GM10266 (cell line): ENCODE results near the gene PYY.
"Not testable (repeated sequence)": the region's sequence is repeated elsewhere in the genome, so short reads cannot be mapped to it uniquely, and the experiment has no call there.

Source experiments
- DNase-seq: peaks from one replicate; pipeline ENCODE4 v3.0.0; 2012; ENCODE audit errors: extremely low spot score
- TF ChIP-seq, protein P1 (sequence below): IDR thresholded peaks from 2 replicates; pipeline ENCODE4 v1.5.1; 2012; ENCODE audit warnings: mild to moderate bottlenecking, low read depth; ENCODE audit not compliant: control insufficient read depth, insufficient read depth; ENCODE audit errors: missing control alignments

PYY gene

DNA sequence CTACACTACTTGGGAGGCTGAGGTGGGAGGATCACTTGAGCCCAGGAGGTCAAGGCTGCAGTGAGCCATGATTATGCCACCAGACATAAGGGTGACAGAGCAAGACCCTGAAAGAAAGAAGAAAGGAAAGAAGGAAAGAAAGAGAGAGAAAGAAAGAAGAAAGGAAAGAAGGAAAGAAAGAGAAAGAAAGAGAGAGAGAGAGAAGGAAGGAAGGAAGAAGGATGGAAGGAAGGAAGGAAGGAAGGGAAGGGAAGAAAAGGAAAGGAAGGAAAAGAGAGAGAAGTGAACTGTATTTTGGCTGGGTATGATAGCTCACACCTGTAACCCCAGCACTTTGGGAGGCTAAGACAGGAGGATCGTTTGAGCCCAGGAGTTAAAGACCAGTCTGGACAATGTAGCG, 24.3 kb upstream of the PYY start:
- TF ChIP-seq, protein P1, sequence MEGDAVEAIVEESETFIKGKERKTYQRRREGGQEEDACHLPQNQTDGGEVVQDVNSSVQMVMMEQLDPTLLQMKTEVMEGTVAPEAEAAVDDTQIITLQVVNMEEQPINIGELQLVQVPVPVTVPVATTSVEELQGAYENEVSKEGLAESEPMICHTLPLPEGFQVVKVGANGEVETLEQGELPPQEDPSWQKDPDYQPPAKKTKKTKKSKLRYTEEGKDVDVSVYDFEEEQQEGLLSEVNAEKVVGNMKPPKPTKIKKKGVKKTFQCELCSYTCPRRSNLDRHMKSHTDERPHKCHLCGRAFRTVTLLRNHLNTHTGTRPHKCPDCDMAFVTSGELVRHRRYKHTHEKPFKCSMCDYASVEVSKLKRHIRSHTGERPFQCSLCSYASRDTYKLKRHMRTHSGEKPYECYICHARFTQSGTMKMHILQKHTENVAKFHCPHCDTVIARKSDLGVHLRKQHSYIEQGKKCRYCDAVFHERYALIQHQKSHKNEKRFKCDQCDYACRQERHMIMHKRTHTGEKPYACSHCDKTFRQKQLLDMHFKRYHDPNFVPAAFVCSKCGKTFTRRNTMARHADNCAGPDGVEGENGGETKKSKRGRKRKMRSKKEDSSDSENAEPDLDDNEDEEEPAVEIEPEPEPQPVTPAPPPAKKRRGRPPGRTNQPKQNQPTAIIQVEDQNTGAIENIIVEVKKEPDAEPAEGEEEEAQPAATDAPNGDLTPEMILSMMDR = no peak
- DNase-seq = no peak

DNA sequence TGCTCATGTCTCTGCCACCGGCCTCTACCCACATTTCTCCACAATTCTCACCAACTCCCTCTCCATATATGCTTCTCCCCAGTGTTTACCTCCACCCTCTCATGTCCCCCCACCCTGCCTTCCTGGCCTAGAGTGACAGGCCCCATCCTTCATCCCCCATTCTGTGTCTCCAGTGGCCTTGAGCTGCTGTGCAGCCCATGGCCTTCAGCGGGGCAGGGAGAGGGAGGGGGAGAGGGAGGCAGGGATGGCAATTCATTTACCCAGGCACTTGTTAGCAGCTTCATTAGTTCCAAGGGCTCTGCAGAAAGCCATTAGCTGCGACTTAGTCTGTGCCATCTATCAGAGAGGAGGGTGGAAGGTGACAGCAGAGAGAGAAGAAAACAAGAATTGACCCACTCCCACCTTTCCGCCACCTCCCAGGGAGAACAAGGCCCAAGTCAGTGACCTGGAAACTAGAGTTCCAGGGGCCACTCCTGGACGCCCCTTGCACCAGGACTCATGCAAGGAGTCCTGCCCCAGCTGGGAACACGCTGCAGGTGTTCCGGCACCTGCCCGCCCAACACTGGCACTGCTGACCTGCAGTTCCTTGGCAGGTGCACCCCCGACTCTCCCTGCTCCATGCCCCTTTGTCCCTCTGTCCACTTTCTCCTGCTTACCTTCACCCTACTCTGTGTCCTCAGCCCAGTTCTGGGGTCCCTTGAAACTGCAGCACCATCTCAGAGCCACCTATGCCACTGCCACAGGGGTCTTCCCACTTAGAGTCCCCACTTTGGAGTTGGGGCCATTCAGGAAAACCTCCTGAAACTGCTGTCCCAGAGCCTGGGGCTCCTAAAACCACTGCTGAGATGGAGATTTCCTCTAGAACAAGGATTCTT, 23.5 kb upstream of the PYY start:
- no peak for DNase-seq
- TF ChIP-seq, protein P1 = no peak

DNA sequence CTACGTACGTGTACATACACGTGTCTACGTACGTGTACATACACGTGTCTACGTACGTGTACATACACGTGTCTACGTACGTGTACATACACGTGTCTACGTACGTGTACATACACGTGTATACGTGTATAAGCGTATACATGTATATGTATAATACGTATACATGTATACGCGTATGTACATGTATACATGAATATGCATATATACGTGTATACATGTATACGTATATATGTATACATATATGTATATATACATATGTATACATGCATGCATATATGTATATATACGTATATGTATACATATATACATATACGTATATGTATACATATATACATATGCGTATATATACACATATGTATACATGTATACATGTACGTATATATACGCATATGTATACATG, 22.2 kb upstream of the PYY start:
- DNase-seq = no peak

DNA sequence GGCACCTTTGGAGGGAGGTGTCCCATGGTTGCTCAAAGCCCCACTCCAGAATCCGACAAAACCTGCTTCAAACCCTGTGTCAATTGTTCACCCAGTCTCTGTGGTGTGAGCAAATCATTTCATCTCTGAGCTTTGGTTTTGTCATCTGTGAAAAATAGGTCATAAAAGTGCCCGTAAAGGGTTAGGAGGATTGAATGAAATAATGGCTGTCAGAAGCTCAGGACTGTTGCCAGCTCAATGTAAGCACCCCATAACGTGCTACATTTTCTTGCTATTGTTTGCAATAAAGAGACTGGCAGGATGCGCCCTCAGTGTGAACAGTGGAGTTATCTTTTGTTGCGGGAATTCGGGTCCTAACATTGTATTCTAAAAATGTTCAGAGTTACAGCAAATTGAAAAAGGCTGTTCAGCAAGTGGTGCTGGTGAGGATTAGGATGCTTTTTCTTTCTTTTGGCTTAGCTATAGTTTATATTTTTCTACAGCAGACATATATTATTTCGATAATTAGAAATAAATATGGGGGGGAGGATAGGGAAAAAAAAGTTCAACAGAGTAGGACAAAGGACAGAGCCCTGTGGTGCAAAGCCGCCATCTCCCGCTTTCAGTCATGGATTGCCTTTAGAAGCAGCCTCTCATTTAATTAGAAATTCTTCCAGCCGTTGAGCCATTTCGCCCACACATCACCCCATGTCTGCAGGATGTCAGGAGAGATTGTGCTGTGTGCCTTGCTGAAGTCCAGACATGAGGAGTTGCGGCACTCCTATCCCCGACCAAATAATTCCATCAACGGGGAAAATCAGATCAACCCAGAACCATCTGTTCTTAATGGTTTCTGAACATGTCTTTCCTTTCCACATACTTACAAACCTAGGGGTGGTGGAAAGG, 20.9 kb upstream of the PYY start:
- TF ChIP-seq, protein P1 = no peak
- no peak for DNase-seq

More for the DNA sequence above, 22.2 kb upstream of the PYY start:
- TF ChIP-seq, protein P1 = no peak

DNA sequence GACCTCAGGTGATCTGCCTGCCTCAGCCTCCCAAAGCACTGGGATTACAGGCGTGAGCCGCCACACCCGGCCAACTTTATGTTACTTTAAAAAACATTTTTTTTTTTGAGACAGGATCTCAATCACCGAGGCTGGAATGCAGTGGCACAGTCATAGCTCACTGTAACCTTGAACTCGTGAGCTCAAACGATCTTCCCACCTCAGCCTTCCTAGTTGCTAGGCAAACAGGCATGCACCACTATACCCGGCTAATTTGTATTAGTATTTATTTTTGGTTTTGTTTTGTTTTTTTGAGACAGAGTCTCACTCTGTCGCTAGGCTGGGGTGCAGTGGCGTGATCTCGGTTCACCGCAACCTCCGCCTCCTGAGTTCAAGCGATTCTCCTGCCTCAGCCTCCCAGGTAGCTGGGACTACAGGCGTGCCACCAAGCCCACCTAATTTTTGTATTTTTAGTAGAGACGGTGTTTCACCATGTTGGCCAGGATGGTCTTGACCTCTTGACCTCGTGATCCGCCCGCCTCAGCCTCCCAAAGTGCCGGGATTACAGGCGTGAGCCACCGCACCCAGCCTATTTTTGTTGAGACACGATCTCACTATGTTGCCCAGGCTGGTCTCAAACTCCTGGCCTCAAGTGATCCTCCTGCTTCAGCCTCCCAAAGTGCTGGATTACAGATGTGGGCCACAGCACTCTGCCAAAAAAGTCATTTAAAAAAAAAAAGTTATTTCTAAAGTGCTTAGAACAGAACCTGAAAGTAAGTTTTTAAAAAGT, 18.9 kb upstream of the PYY start:
- not testable (repeated sequence) for DNase-seq

DNA sequence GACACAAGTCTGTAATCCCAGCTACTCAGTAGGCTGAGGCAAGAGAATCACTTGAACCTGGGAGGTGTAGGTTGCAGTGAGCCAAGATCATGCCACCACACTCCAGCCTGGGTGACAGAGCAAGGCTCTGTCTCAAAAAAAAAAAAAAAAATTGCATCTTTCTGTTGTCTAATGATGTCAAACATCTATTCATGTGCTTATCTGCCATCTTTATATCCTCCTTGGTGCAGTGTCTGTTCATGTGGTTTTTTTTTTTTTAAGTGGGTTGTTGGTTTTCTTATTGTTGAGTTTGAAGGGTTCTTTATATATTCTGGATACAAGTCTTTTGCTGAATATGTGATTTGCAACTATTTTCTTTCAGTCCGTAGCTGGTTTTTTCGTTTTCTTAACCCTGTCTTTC, 17.7 kb upstream of the PYY start:
- not testable (repeated sequence) for DNase-seq

DNA sequence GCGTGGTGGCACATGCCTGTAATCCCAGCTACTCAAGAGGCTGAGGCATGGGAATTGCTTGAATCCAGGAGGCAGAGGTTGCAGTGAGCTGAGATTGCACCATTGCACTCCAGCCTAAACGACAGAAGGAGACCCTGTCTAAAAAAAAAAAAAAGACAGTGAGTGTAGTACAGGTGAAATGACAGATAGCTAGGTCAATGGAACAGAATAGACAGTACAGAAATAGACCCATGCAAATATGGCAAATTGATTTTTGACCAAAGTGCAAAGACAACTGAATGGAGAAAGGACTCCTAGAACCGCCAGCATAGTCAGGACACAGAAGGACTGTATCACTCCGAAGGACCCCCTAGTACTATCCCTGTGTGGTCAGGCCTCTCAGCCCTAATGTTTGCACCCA, 16.6 kb upstream of the PYY start:
- no peak for DNase-seq
- TF ChIP-seq, protein P1 = no peak
